RCC 7860 (cell line): Measurements from ENCODE around the gene ITPR2.

Source experiments
- DNase-seq: peaks from one replicate; pipeline ENCODE4 v3.0.0-alpha.2; 2015; ENCODE audit warnings: low spot score
- FAIRE-seq: peaks from 2 replicates; lab custom pipeline; 2012; peaks lifted over from hg19 to GRCh38; lab: Jason Lieb, UNC

Gene ITPR2

DNA sequence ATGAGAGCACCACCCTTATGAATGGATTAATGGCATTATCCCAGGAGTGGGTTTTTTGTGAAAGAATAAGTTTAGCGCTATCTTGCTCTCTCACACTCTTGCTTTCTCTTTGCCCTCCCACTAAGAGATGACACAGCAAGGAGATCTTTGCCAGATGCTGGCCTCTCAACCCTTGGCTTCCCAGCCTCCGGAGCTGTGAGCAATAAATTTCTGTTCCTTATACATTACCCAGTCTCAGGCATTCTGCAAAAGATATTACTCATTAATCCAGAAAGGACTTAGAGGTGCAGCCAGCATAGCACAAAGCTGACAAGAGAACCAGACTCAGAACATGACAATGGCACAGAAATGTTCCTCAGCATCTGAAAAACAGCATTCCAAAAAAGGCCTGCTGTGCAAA lies 190.6 kb downstream of the ITPR2 start:
- DNase-seq (peak; percentile 75), FAIRE-seq (peak; percentile 85)

DNA sequence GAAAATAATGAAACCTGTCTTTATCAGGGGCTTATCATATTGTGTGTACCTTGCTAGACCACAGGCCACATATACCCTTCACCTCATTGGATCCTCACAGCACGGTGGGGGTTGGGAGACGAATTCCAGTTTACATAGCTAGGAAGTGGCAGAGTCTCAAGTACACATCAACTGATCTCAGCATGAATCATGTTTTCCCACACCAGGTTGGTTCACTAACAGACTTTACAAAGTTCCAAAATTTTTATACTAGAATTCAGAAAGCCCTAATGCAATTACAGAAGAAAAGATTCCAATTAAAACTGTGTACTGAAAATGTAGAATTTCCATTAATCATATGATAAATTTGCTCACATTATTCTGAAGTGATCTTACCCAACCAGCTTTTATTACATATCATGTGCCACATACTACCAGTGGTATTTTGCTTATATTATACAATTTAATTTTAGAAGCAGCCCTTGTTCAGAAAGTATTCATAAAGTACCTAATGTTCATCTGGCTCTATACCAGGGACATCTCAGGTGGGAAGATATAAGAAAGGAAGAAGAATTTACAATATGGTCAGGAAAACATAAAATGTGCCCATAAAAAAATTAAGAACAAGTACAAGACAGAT lies 196.2 kb downstream of the ITPR2 start:
- peak; percentile 91 for FAIRE-seq
- DNase-seq = peak; percentile 81

DNA sequence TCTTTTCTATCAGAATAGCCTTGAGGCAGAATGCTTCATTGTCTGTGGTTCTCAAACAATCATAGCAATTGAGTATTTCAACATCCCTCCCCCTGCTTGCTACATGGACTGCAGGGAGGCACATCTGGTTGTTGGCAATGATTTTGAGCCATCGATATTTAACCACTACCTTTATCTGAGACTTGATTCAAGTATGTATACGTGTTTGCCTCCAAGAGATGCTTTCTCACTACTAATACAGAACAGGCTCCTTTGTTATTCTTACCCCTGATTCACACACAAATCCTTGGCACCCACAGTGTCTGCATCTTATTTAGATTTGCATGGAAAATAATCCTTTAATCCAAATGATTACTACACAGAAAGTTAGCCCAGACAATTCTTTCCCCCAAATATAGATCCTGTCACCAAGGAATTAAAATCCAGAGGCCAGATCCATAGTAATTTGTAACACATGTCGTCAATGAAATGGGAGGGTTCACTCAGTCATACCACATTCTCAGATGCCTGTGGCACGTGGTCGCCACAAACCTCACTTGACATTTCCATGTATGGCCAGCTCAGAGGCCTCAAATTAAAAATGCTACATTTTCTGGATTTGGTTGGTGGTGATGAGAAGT lies 199.3 kb downstream of the ITPR2 start:
- peak; percentile 58 for FAIRE-seq

DNA sequence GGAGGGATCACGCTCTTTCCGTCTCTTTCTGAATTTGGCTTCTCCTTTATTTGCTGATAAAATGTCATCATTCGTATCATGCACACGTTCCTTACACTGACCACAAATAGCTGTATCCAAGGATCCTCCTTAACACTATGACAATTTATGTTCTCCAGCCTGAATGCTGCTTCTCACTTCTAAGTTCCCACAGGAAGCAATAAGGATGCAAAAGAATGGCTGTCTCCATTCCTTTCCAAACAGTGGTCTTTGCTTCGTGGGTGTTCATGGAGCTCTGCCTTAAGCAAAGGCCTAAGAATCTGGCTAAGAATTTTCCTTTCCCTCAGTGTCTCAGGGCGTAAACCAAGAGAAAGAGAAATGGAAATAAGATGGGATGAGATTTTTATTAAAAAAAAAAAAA lies 200.2 kb downstream of the ITPR2 start:
- no peak for DNase-seq
- FAIRE-seq = no peak

More for the DNA sequence above, 199.3 kb downstream of the ITPR2 start:
- DNase-seq = peak; percentile 75

DNA sequence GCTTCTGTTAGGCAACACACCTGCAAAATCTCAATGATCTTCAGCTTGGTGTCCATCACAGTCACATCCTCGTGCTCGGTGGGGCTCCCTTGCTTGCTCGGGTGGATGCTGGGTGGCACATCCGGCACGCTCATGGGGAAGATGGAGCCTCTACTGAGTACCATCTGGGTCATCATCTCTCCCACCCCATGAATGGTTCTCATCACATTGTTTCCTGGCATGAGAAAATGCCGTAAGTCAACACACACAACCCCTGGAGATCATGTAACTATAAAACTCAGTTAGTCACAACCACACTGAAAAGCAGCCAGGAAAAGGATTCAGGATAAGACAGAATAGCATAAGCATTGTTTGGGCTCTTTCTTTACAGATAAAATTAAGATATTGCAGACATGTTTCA lies 201.1 kb downstream of the ITPR2 start:
- peak; percentile 66 for DNase-seq
- FAIRE-seq = peak; percentile 60

DNA sequence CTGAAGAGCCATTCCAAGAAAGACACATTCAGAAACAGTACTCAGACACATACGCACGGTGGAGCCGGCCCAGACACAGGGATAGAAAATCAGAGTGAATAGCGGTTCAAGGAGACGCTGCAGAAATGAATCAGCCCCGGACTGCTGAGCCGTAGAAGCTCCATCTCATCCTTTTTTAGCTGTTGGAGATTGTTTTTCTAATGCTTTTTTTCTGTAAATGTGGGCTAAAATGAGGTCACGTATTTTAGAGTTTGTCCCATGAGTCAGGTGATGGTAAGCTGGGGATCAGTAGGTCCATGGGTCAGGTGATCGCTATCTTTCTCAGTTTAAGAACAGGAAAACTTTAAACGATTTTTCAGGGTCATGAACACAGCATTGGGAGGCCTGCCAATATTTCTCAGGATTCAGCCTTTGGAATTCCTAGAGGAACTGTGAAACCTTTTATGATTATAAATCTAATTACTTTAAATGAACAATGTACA lies 202.4 kb downstream of the ITPR2 start:
- FAIRE-seq = peak; percentile 99
- peak; percentile 98 for DNase-seq

DNA sequence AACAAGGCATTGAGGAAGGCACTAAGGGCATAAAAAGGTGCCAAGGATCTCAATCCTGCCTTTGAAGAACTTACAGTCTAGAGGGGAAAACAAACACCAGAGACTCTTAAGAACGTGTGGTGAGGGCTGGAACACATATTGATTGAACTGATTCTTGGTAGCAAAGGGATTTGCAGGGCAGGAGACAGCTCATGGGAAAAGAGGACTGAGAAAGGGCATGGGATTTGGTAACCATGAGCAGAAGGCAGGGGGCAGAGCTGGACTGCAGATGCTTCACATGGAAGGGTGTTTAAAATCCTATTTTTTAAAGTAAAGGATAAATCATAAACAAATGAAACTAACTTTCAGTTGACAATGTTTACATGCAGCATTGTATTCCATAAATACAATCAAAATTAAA lies 203.1 kb downstream of the ITPR2 start:
- peak; percentile 32 for DNase-seq
- FAIRE-seq = peak; percentile 49

DNA sequence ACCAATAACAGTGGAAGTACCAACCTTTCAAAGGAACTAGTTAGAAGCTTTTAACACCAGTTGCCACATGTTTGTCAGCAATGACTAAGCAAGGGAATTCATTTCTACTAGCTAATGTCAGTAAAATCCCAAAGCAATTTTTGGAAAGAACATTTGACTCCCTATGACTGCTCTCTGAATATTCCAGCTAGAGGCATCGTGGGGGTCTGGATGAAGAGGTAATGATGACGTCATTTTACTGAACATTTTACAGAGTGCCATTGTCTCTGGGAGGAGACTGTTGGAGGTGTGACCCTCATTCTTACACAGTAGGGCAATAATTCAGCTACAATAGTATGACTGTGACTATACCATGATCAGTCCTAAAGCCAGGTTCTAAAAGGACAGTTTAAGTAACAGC lies 204.8 kb downstream of the ITPR2 start:
- DNase-seq (peak; percentile 50), FAIRE-seq (no peak)

DNA sequence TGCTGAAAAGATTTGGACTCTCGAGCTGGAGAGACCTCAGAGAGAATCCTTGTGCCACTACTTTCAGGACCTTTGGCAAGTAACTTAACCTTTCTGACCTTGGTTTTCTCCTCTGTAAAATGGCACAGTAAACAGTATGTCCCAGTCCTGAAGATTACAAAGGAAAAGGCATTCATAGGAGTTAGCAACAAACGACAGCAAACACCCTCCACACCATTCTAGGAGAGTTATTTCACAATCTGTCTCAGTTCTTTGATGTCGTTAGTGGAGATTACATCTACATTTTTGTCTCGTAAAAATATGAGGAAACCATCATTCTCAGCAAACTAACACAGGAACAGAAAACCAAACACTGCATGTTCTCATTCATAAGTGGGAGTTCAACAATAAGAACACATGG lies 205.7 kb downstream of the ITPR2 start:
- FAIRE-seq = no peak

DNA sequence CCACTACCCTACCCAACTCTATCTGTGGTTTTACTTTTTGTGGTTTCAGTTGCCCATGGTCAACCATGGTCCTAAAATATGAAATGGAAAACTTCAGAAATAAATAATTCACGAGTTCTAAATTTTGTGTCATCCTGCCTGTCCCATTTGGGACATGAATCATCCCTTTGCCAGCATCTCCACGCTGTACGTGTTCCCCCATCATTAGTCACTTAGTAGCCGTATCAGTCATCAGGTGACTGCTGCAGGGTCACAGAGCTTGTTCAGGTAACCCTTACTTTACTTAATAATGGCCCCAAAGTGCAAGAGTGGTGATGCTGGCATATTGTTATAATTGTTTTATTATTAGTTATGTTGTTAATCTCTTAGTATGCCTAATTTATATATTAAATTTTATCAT lies 209.9 kb downstream of the ITPR2 start:
- FAIRE-seq = peak; percentile 11
- DNase-seq = peak; percentile 26

More for the DNA sequence above, 205.7 kb downstream of the ITPR2 start:
- no peak for DNase-seq

DNA sequence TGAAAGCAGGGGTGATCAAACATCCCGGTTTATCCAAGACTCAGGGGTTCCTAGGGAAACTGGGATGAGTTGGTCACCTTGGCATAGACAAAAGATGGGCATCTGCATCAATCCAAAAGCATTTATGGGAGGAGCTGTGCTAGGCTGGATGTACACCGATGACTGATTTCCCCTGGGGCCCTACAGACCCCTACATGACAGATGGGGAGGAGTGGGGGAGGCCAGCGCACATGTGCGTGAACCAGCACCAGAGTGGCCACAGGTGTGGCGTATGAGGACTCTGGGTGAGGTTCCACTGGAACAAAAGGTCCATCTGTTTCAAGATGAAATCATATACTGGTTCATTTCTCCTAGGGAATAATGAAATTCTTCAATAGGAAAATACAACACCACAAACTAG lies 210.4 kb downstream of the ITPR2 start:
- FAIRE-seq (no peak), DNase-seq (no peak)

DNA sequence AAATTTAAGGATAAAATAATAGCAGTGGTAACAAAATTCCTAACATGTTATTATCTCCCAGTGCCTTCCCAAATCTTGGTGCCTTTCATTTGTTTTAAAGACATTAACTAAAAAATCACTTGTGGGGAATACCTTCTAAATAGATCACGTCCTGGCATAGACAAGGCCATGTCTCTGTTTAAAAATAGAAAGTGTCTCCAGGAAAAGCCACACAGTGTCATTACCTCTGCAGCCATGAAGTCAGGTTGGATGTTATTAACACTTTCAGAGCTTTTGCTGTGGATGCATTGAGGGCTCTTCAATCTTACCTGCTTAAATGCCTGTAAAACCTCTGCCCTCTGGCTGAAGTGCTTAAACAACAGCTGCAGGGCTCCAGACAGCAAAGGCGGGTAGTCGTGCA lies 211.1 kb downstream of the ITPR2 start:
- FAIRE-seq = no peak
- DNase-seq = no peak

DNA sequence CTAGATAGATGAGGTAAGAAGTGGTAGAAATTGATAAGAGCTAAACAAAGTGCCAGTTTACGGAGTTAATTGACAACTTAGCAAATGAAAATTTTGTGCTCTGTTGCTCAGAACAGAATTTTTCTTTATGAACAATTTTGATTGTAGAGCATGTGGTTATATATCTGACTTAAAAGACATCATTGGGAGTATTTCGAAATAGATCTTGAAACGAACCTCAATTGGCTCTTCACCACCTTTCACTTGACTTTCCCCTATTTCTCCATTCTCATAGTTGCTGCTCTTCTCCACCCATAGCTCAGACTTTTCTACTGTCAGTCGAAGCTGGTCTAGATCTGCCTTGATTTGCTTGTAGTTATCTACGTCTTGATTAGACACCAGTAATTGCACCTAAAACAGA lies 212.1 kb downstream of the ITPR2 start:
- FAIRE-seq (no peak), DNase-seq (no peak)

DNA sequence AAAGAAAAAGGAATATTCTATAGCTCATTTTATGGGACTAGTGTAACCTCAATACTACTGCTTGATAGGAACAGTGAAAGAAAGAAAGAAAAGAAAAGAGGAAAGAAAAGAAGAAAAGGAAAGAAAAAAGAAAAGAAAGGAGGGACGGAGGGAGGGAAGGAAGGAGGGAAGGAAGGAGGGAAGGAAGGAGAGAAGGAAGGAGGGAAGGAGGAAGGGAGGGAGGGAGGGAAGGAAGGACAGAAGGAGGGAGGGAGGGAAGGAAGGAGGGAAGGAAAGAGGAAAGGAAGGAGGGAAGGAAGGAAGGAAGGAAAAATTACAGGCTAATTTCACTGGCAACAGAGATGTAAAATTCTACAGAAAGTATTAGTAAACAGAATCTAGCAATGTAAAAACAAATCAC lies 215.5 kb downstream of the ITPR2 start:
- no peak for DNase-seq
- no peak for FAIRE-seq

DNA sequence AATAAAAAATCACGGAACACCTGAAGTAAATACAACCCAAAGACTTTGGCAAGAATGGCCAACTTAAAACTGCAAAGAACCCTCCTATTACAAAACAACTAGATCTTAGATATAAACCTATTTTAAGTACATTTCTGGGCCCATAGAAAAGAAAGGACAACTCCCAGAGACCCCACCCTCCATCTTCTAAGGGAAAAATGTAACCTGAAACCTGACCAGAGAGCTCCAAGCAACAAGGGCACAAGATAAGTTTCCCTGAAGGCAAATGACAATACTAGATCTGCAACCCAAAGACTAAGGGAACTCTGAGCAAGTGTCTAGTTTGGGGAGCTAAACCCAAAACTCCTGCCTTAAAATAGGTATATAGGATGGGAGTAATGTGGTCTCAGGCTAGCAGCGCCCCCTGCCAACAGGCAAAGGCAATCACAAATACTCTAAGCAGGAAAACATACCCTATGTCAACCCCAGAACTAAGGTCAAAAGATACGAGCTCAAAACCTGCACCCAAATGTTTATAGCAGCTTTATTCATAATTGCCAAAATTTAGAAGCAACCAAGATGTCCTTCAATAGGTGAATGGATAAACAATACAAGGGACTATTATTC lies 218.9 kb downstream of the ITPR2 start:
- FAIRE-seq (no peak), DNase-seq (no peak)

DNA sequence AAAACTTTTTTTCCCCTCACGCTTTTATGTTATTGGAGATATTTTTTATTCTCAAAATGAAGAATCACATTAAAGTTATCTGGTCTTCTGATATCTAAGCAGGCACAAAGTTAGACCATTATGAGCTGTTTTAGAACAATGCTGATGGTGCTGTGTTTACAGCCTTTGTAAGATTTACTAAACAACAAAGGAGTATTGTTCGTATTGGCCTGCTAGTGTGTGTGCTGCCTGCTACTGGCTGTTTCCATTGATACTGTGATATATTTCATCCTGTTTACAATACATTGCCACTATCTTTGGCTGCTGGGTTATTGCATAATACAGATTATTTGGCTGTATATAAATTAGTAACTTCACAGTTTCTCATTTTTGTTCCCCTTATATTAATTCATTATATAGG lies 220.8 kb downstream of the ITPR2 start:
- no peak for DNase-seq
- no peak for FAIRE-seq

DNA sequence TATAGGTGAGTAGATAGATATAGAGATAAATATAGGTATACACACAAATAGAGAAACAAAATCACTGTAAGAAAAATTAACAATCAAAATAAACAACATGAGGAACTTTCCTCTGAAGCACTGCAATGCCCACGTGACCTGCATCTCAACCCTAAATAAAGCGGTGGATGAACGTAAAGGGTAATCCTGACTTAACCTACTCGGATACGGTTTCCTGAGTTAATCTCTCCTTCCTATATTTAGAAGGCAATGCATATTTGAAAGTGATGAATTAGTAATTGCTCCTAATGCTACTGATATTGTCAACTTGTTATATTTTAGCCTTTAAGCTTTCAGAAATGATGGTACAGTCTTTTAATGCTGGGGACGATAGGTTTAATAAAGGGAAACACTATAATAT lies 221.4 kb downstream of the ITPR2 start:
- FAIRE-seq = no peak
- DNase-seq = no peak

DNA sequence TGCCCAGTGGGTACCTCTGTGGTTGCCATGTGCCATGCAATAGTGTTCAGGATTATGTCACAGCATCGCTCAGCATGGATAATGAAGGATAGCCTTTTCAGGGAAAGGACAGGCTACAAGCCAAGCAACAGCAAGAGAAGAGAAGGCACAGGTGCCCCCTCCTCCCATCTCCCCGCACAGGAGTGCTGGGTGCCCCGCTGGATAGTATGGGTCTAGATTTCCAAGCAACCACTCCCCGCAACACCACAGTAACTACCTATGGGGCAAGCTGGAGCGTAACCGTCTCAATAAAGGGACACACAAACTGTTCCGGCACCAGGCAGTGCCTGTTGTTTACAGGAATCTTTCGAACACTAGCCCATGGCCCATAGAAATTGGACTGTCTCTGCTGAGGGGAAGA lies 222.2 kb downstream of the ITPR2 start:
- DNase-seq = no peak
- FAIRE-seq = no peak

DNA sequence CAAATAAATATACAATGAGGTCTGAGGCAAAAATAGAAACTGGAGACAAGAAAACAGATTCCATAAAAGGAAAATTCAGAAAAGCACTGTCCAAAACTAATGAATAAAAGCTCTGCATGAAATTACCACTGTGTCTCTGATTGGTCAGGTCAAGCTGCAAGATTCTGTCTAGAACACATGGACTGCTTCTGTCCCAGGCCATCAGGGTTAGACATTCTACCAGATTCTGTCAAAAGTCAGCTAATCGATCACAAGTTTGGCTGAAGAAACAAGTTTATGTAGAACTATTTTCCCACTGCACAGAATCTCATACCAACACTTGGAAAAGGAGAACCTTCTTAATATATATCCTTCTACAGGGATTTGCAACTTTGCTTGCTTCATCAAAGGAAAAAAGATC lies 223.0 kb downstream of the ITPR2 start:
- no peak for DNase-seq
- FAIRE-seq = no peak

DNA sequence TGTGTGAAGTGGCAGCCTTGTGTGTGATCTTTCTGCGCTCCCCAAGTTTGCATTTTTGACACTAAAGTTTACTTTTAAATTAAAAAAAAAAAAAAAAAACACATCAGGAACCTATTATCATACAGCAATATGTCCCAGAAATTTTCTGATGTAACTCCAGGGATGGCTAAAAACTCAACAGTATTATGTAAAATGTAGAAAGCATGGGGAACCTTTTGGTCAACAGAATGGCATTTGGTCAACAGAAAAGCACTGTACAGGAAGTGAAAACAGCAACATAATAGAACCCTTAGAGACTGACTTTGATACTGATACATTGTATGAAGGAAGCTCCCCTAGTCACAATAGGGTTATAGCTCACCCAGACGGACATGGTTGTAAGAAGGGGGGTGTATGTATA lies 224.3 kb downstream of the ITPR2 start:
- DNase-seq (no peak), FAIRE-seq (no peak)

DNA sequence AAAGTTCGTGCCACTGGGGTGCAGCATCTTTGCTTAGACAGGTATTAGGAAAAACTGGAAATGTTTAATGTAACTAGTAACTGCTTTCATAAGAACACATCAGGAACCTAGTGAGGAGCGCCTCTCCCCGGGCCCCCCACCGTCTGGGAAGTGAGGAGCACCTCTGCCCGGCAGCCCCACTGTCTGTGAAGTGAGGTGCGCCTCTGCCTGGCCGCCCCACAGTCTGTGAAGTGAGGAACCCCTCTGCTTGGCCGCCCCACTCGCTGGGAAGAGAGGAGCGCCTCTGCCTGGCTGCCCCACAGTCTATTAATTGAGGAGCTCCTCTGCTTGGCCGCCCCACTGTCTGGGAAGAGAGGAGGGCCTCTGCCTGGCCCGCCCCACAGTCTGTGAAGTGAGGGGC lies 224.7 kb downstream of the ITPR2 start:
- DNase-seq (no peak), FAIRE-seq (no peak)

DNA sequence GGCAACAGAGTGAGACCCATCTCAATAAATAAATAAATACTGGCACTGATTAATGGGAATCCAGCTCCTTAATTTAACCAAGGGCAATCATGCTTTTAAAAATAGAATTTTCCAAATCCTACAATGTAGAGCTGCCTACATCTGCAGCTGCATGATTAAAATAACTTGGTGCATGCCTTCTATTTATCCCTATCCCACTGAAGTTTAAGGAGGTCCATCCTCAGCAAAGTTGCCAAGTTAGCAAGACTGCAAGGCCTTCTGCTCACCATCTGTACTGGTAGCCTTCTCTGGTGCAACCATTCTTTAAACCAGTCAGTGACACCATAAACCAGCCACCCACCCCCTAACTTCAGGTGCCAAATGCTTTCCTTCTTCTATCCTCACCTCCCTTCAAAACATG lies 226.1 kb downstream of the ITPR2 start:
- DNase-seq (no peak), FAIRE-seq (no peak)
